GM12891 (cell line): ENCODE results near the gene ZFP42. TPM values are rescaled to one million over a fixed set of nuclear protein-coding genes. Genes with fewer than 3 reads are reported as not detected.

ENCODE experiments used
- DNase-seq: peaks from one replicate; pipeline ENCODE4 v3.0.0; 2011; ENCODE audit warnings: low spot score; ENCODE audit not compliant: insufficient read length
- FAIRE-seq: peaks from 2 replicates; lab custom pipeline; 2011; peaks lifted over from hg19 to GRCh38; lab: Jason Lieb, UNC
- PAX5 ChIP-seq: IDR thresholded peaks from 2 replicates; pipeline ENCODE4 v1.6.1; 2011; ENCODE audit warnings: low read length, moderate library complexity, mild to moderate bottlenecking; ENCODE audit not compliant: insufficient read depth, severe bottlenecking
- POLR2A ChIP-seq: IDR thresholded peaks from 2 replicates; pipeline ENCODE4 v1.6.1; 2011; ENCODE audit warnings: low read depth, low read length, control low read depth
- POLR2AphosphoS5 ChIP-seq: IDR thresholded peaks from 2 replicates; pipeline ENCODE4 v1.6.1; 2011; ENCODE audit warnings: low read depth, low read length, control low read depth
- POU2F2 ChIP-seq: IDR thresholded peaks from 2 replicates; pipeline ENCODE4 v1.6.1; 2011; ENCODE audit warnings: low read depth, mild to moderate bottlenecking, control low read depth, low read length, moderate library complexity
- SPI1 ChIP-seq: IDR thresholded peaks from 2 replicates; pipeline ENCODE4 v1.6.1; 2011; ENCODE audit warnings: low read depth, low read length, control low read depth
- TAF1 ChIP-seq: IDR thresholded peaks from 2 replicates; pipeline ENCODE4 v1.6.1; 2011; ENCODE audit warnings: low read depth, low read length, control low read depth
- polyA plus RNA-seq: library from polyadenylated mRNA; unstranded; fragments of >200 nt; gene quantifications from one replicate; pipeline ENCODE4 v1.2.1, GENCODE V29; 2012; ENCODE audit warnings: low read depth, missing spikeins, inconsistent platforms; ENCODE audit not compliant: missing spikeins

ZFP42 gene
- not detected for polyA plus RNA-seq

GRCh38 chr4:187995322-187996207 is at the start of gene ZFP42:
Gene ZFP42, plus strand, starts transcription at chr4:187995771. Its CDS starts 7,037 bp downstream, at chr4:188002808.
- DNase-seq (no peak), FAIRE-seq (no peak)
- TF ChIP-seq POLR2A (no peak), POLR2AphosphoS5 (no peak), TAF1 (no peak), SPI1 (no peak), POU2F2 (no peak), PAX5 (no peak)

- no peak for DNase-seq
- no peak for FAIRE-seq
Observed at GRCh38 chr4:187961171-187961570, 34.4 kb upstream of the ZFP42 start.

GRCh38 chr4:187961961-187962360 is 33.6 kb upstream of the ZFP42 start:
- TF ChIP-seq PAX5: no peak
- no peak for TF ChIP-seq SPI1
- no peak for TF ChIP-seq POU2F2
- no peak for TF ChIP-seq POLR2AphosphoS5
- no peak for TF ChIP-seq TAF1
- no peak for TF ChIP-seq POLR2A
- no peak for FAIRE-seq
- no peak for DNase-seq

More at GRCh38 chr4:187961171-187961570, 34.4 kb upstream of the ZFP42 start:
- TF ChIP-seq POU2F2 (no peak), PAX5 (no peak), SPI1 (no peak), POLR2A (no peak), TAF1 (no peak), POLR2AphosphoS5 (no peak)

- DNase-seq (no peak), FAIRE-seq (no peak)
- TF ChIP-seq POU2F2 (no peak), PAX5 (no peak), SPI1 (no peak), POLR2AphosphoS5 (no peak), TAF1 (no peak), POLR2A (no peak)
Observed at GRCh38 chr4:187962926-187963325, 32.6 kb upstream of the ZFP42 start.

- DNase-seq: no peak
- no peak for FAIRE-seq
- no peak for TF ChIP-seq POLR2A
- no peak for TF ChIP-seq TAF1
- no peak for TF ChIP-seq POU2F2
- no peak for TF ChIP-seq PAX5
Observed at GRCh38 chr4:187965726-187966125, 29.8 kb upstream of the ZFP42 start.

GRCh38 chr4:187972135-187972534 is 23.4 kb upstream of the ZFP42 start:
- DNase-seq (no peak), FAIRE-seq (no peak)
- TF ChIP-seq SPI1: no peak
- no peak for TF ChIP-seq TAF1
- TF ChIP-seq POU2F2: no peak
- no peak for TF ChIP-seq POLR2A
- TF ChIP-seq PAX5: no peak
- TF ChIP-seq POLR2AphosphoS5: no peak

- no peak for TF ChIP-seq POLR2A
- TF ChIP-seq POLR2AphosphoS5: no peak
- TF ChIP-seq SPI1: no peak
- no peak for TF ChIP-seq POU2F2
- TF ChIP-seq PAX5: no peak
- no peak for TF ChIP-seq TAF1
- FAIRE-seq: no peak
- DNase-seq: no peak
Observed at GRCh38 chr4:187983746-187984145, 11.8 kb upstream of the ZFP42 start.

- no peak for FAIRE-seq
- TF ChIP-seq POLR2A (no peak), TAF1 (no peak), PAX5 (no peak), SPI1 (no peak), POU2F2 (no peak), POLR2AphosphoS5 (no peak)
- no peak for DNase-seq
Observed at GRCh38 chr4:187992971-187993370, 2.6 kb upstream of the ZFP42 start.

- no peak for FAIRE-seq
- TF ChIP-seq SPI1: no peak
- no peak for TF ChIP-seq POU2F2
- no peak for TF ChIP-seq TAF1
- TF ChIP-seq POLR2A: no peak
- no peak for TF ChIP-seq POLR2AphosphoS5
- no peak for TF ChIP-seq PAX5
- no peak for DNase-seq
Observed at GRCh38 chr4:187993827-187994226, 1.7 kb upstream of the ZFP42 start.
